ENCODE measurements around the gene BRWD1. TPM values are rescaled to one million over a fixed set of nuclear protein-coding genes. Genes with fewer than 3 reads are reported as not detected.

The BRWD1 gene
- polyA plus RNA-seq, 2 of the 4 experiments (the other 2 are of a cell fraction): 6.9 to 22.2 TPM

DNA sequence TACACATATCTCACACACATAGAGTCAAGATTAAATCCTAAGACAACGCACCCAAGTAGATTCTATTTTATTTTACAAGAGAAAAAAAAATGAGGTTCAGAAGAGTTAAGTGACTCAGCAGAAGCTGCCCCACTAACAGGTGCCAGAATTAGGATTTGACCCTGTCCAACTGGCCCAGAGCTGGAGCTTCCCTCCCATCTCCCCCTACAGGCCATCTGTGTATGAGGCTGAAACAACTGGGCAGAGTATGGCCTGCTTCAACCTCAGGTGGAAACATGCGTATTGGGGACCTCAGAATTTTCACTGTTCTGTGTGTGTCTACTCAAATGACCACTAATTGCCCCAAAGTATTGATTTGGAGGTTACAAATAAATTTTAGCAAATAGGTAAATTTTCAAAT lies 160.1 kb downstream of the BRWD1 start:
- ATAC-seq (peak; percentile 59 to 71; a peak in 3 of 6 replicates), DNase-seq (ENCODE audit: low read depth in 1 of 2, low spot score in 1 of 2) (peak in 1 of 2 experiments; percentile 10), FAIRE-seq (no peak)
- CTCF ChIA-PET: no interaction called here
- H3K4me1 ChIP-seq: peaks cover 8% of the 10 kb centered on the region; the same call in 1 of the 3 replicates
- WGBS (ENCODE audit: missing lambda C conversion rate): 94% methylated on average over 2 of the region's 2 CpGs
- no peak overlapping the region for H3K4me2 ChIP-seq
- H3K9me3 ChIP-seq: no peaks in the 10 kb centered on the region
- no peak overlapping the region for H3K4me3 ChIP-seq
- H3K27ac ChIP-seq: no peak overlapping the region
- POLR2A ChIA-PET: no interaction called here
- TF ChIP-seq MAFK (IDR thresholded peaks at IDR 0.05; ENCODE audit: partially characterized antibody) (no peak), JUN (IDR thresholded peaks at IDR 0.05) (no peak), TP53 (CRISPR knock-in tag; IDR thresholded peaks at IDR 0.05) (no peak), CTCF (IDR thresholded peaks at IDR 0.05) (0 out of 3 replicates have a peak, but pooled peaks have one; percentile 6), NPAS2 (CRISPR knock-in tag; IDR thresholded peaks at IDR 0.05; ENCODE audit: borderline replicate concordance) (no peak), MAZ (IDR thresholded peaks at IDR 0.05; ENCODE audit: borderline replicate concordance, low read depth, low read length) (no peak)

DNA sequence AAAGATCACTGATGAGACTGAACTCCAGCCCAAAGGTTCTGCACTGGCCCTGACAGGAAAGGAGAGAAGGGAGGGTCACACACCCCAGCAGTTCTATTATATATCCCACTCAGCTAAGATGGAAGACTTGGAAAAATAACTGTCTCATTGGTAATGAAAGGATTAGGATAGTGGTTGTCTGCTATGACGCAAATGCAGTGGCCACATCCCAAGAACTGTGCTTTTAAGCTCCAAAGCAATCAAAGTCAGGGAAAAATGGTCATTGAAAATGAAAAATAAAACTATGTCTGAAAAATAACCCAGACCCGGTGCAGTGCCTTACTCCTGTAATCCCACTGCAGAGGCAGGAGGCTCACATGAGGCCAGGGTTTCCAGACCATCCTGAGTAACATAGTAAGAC lies 161.2 kb downstream of the BRWD1 start:
- FAIRE-seq (no peak), DNase-seq (ENCODE audit: low read depth in 1 of 2, low spot score in 1 of 2) (no peak), ATAC-seq (no peak)
- Histone ChIP-seq H3K4me3 (no peak overlapping the region), H3K27ac (no peak overlapping the region), H3K4me1 (peaks cover 8% of the 10 kb centered on the region; the same call in 1 of the 3 replicates), H3K9me3 (no peaks in the 10 kb centered on the region), H3K4me2 (no peak overlapping the region)
- no peak for TF ChIP-seq RCOR1 (IDR thresholded peaks at IDR 0.05; ENCODE audit: low read depth, low read length)
- TF ChIP-seq, protein P1, sequence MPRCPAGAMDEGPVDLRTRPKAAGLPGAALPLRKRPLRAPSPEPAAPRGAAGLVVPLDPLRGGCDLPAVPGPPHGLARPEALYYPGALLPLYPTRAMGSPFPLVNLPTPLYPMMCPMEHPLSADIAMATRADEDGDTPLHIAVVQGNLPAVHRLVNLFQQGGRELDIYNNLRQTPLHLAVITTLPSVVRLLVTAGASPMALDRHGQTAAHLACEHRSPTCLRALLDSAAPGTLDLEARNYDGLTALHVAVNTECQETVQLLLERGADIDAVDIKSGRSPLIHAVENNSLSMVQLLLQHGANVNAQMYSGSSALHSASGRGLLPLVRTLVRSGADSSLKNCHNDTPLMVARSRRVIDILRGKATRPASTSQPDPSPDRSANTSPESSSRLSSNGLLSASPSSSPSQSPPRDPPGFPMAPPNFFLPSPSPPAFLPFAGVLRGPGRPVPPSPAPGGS (IDR thresholded peaks at IDR 0.05): no peak
- TF ChIP-seq FOXS1 (CRISPR knock-in tag; IDR thresholded peaks at IDR 0.05): no peak
- TF ChIP-seq, protein P2, sequence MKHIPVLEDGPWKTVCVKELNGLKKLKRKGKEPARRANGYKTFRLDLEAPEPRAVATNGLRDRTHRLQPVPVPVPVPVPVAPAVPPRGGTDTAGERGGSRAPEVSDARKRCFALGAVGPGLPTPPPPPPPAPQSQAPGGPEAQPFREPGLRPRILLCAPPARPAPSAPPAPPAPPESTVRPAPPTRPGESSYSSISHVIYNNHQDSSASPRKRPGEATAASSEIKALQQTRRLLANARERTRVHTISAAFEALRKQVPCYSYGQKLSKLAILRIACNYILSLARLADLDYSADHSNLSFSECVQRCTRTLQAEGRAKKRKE (CRISPR knock-in tag; IDR thresholded peaks at IDR 0.05; ENCODE audit: low read depth): no peak
- TF ChIP-seq HOXB13 (CRISPR knock-in tag; IDR thresholded peaks at IDR 0.05; ENCODE audit: low read depth): no peak
- no peak for TF ChIP-seq FOSB (CRISPR knock-in tag; IDR thresholded peaks at IDR 0.05)
- no peak for TF ChIP-seq RNF2 (IDR thresholded peaks at IDR 0.05; ENCODE audit: borderline replicate concordance, low read depth)
- TF ChIP-seq MAZ (IDR thresholded peaks at IDR 0.05; ENCODE audit: borderline replicate concordance, low read depth, low read length): no peak
- no peak for TF ChIP-seq HOXA7 (CRISPR knock-in tag; IDR thresholded peaks at IDR 0.05)
- TF ChIP-seq POLR2A (IDR thresholded peaks at IDR 0.05; ENCODE audit: low read length): no peak
- no peak for TF ChIP-seq CTCF (IDR thresholded peaks at IDR 0.05)
- TF ChIP-seq, protein P3, sequence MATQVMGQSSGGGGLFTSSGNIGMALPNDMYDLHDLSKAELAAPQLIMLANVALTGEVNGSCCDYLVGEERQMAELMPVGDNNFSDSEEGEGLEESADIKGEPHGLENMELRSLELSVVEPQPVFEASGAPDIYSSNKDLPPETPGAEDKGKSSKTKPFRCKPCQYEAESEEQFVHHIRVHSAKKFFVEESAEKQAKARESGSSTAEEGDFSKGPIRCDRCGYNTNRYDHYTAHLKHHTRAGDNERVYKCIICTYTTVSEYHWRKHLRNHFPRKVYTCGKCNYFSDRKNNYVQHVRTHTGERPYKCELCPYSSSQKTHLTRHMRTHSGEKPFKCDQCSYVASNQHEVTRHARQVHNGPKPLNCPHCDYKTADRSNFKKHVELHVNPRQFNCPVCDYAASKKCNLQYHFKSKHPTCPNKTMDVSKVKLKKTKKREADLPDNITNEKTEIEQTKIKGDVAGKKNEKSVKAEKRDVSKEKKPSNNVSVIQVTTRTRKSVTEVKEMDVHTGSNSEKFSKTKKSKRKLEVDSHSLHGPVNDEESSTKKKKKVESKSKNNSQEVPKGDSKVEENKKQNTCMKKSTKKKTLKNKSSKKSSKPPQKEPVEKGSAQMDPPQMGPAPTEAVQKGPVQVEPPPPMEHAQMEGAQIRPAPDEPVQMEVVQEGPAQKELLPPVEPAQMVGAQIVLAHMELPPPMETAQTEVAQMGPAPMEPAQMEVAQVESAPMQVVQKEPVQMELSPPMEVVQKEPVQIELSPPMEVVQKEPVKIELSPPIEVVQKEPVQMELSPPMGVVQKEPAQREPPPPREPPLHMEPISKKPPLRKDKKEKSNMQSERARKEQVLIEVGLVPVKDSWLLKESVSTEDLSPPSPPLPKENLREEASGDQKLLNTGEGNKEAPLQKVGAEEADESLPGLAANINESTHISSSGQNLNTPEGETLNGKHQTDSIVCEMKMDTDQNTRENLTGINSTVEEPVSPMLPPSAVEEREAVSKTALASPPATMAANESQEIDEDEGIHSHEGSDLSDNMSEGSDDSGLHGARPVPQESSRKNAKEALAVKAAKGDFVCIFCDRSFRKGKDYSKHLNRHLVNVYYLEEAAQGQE (IDR thresholded peaks at IDR 0.05): no peak
- TF ChIP-seq CEBPB (IDR thresholded peaks at IDR 0.05): no peak
- CTCF ChIA-PET: interaction anchor here (0.7 kb wide), 1 partner anchor 9 kb away, joined by 3 read pairs; no protein-coding TSS in a partner anchor
- POLR2A ChIA-PET: no interaction called here
- 56% methylated on average over 2 of the region's 2 CpGs for WGBS (ENCODE audit: missing lambda C conversion rate)

All from A549 (cell line).